PC-3 (cell line): ENCODE measurements around the gene IQCE.

Experiments used
- CTCF ChIP-seq: fragments of 300-600 bp; sonication (generic); conservative IDR thresholded peaks from 2 replicates; pipeline ENCODE4 v1.5.1; 2017; ENCODE audit warnings: antibody characterized with exemption, low read depth, mild to moderate bottlenecking, low read length
- EZH2 ChIP-seq: fragments of 300-600 bp; sonication (generic); IDR thresholded peaks from one replicate; pipeline ENCODE4 v1.6.1; 2017; ENCODE audit warnings: antibody characterized with exemption, mild to moderate bottlenecking, low read length; ENCODE audit not compliant: unreplicated experiment
- EZH2phosphoT487 ChIP-seq: fragments of 300-600 bp; sonication (generic); IDR thresholded peaks from 2 replicates; pipeline ENCODE4 v1.6.1; 2018; ENCODE audit warnings: mild to moderate bottlenecking, antibody characterized with exemption, low read length, borderline replicate concordance

DNA sequence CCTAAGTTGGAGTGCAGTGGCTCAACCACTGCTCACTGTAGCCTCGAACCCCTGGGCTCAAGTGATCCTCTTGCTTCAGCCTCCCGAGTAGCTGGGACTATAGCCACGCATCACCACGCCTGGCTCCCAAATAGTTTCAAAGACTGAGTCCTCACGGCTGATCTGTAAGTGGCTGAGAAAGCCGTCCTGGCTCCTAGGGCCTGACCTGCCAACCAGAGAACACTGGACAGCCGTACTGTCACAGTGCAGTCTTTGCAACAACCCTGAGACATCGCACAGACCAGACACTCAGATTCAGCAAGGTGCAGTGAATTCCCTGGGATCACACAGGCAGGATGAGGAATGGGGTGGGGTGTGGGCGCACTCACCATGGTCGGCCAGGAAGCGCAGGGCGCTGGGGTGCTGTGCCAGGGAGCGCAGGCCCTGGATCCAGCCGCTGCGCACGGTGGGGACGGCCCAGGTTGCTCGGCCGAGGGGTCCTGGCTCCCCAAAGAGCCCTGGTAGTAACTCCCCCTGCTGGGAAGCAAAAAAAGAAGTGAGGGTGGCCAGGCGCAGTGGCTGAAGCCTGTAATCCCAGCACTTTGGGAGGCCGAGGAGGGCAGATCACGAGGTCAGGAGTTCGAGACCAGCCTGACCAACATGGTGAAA lies 14.1 kb upstream of the IQCE start:
- TF ChIP-seq CTCF (no peak), EZH2 (no peak), EZH2phosphoT487 (no peak)
